HG03103 (cell line): ENCODE measurements around the gene BFSP1.

ENCODE experiments used
- ATAC-seq: cut with Tn5 transposase; IDR thresholded peaks from one replicate; pipeline ENCODE4 v1.9.1; 2021; ENCODE audit warnings: low read depth; ENCODE audit not compliant: unreplicated experiment

Gene BFSP1

GRCh38 chr20:17558154-17558940 is 27.2 kb upstream of the BFSP1 start:
- no peak for ATAC-seq

- ATAC-seq = no peak
These were observed 26.5 kb upstream of the BFSP1 start for GRCh38 chr20:17557675-17558006.

DNA sequence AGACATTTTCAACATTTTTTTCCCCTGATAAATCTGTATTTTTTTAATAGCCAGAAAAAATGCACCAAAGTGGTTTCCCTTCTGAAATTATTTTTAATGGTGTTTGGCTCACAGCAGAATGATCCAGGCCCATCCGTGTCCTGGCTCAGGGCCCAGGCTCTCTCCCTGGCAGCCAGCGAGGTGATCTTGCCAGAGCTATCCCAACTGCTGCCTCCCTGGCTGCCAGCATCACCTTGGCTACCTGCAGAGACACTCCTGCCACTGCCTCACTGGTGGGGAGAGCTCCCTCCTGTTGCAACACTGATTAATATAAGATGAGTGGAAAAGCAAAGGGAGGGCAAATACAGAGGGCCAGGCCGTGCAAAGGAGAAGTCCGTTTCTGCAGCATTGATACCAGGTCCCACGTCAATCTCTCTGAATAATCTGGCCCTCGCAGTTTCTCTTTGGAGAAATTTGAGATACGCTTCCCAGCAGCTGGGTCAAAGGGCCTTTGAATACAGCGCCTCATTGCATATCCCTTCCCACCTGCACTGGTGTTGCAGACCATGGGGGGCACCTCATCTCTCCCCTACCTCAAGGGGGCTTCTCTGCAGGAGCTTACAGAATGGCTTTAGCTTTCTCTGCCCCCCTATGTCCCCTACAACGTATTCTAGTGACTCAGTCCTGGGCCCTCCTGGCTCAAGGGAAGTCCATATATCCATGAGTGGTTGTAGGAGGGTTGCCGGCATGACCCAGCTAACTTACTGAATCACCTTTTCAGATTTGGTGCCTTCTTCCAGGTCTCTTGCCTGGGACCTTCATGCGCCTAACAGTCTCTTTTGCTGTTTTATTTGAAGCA is 25.9 kb upstream of the BFSP1 start:
- no peak for ATAC-seq

GRCh38 chr20:17555106-17555505 is 23.9 kb upstream of the BFSP1 start:
- no peak for ATAC-seq

GRCh38 chr20:17549131-17549530 is 18.0 kb upstream of the BFSP1 start:
- no peak for ATAC-seq

DNA sequence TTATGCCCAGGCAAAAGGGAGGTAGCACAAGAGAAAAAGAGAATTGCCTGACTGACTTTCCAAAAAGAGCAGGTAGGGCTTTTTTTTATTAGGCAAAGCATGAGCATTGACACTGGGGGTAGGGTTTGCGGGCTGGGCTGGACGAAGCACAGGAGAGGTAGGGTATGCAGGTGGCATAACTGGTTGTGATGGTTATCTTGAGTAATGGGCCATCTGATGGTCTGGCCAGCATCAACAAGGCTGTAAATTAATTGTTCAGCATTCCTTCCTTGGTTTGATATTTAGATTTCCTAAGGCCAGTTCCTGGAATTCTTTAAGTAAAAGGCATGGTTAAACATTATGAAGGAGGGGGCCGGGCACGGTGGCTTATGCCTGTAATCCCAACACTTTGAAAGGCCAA is 13.9 kb upstream of the BFSP1 start:
- no peak for ATAC-seq

GRCh38 chr20:17543531-17544131 is 12.5 kb upstream of the BFSP1 start:
- no peak for ATAC-seq

DNA sequence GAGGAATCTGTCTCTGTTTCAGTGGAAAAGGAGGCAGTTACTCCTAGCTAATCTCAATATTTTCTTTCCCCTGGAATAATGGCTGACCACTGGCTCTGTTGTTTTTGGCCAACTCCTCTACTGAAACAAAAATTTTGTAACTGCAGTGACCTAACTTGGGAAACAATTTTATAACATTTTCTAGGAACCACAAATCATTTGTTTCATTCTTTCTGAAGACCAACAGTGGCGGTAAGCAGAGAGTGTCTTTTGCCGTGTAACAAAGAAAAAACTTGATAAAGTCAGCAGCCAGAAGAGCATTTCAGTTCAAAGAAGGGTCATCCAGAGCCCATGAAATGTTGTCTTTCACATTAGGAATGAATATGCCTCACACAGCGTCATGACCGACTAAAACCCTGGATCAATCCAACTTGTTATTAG is 11.8 kb upstream of the BFSP1 start:
- ATAC-seq = no peak

DNA sequence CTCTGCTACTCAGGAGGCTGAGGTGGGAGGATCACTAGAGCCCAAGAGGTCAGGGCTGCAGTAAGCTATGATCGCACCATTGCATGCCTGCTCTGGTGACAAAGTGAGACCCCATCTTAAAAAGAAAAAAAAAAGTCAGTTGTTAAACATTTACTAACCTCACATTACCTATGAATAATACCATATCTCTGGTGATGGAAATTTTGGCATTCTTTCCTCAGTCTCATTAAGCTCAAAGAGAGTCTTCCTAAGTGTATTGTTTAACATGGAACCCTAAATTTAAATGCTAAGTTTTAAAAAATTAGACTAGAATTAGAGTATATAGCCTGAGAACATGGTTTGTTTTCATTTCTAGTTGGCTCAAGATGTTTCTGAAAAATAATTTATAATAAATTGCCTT is 11.3 kb upstream of the BFSP1 start:
- ATAC-seq = no peak

DNA sequence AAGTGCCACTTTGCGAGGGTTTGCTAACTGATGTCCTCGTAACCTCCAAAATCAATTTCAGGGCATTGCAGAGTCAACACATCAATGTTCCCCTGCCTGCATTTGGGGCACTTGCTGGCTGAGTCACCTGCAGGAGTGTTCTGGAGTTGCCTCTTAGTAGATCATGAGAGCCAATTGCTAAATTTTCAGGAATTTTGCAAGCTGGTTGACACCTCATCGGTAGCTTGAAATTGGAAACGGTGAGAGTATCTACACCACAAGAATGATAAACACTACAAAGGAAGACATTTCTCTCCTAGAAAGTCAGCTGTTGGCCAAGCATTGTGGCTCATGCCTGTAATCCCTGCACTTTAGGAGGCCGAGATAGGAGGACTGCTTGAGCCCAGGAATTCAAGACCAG is 10.8 kb upstream of the BFSP1 start:
- ATAC-seq = no peak

GRCh38 chr20:17541596-17541995 is 10.4 kb upstream of the BFSP1 start:
- no peak for ATAC-seq

- ATAC-seq = peak; percentile 73
These were observed 7.5 kb upstream of the BFSP1 start for GRCh38 chr20:17538517-17539170.

- no peak for ATAC-seq
These were observed 6.8 kb upstream of the BFSP1 start for GRCh38 chr20:17537959-17538358.

DNA sequence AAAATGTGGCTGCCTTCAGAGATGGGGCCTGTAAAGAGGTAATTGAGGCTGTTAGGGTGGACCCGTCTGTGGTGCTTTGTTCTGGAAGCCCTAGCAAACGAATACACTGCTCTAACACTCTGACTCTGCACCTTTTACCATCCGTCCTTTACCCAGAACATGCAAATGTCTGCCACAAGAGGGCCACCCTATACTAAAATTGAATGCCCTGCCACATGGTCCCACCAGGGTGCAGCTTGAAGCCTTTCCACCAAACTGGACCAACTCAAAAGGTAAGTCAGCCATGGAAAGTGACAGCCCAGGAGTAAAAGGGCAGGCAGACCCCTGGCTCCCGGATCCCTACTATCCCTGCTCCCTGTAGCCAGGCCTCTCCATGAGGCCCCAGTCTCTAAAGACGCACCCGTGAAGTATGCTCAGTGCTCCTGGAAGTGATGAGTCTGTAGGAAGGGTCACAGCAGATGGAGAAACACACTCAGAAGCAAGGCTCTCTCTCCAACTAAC is 5.8 kb upstream of the BFSP1 start:
- ATAC-seq = peak; percentile 76

DNA sequence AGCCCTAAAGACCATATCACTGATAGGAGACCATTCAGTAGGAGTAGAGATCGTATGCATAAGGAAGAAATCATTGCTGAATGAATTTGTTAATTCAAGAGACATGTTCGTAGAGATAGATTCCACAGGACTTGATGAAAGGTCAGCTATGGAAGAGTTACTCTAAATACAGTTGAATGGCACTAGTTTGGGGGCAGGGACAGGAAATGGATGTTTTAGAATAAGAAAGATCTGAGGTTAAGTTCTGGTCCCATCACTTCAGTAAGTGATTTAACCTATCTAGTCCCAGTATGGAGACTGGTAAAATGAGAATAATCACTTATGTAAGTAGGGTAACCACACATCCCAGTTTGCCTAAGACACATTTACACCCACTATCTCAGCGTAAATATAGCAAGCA is 2.9 kb upstream of the BFSP1 start:
- no peak for ATAC-seq

DNA sequence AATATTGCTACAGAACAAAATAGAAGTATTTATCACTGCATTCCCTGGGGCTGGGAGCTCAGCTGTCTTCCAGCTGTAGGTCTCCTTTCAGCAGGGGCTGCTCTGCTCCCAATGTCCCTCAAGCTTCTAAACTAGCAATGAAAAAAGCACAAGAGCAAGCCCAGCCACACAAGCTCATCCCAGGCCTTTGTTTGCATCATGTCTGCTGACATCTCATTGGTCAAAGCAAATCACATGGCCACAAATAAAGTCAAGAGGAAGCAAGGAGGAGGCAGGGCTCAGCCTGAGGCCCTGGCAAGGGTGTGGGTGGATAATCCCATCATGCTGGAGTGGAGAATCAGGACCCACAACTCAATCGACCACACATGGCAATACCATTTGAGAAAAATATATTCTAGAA is 2.2 kb upstream of the BFSP1 start:
- no peak for ATAC-seq

DNA sequence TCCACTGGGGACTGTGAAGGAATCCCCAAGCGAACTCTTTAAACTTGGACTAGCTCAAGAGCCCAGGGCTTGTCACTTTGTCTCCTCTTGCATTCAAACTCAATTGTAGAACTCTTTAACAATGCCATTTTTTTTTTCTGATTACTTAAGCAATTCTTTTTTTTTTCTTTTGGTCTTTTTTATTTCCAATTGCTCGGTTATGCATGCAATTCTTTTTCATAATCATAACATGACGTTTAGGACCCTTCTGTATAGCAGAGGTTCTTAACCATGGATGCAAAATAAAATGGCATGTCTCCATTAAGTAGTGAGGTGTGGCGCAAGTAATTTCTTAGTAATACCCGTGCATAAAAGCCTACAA is 466 bp upstream of the BFSP1 start:
- ATAC-seq = no peak

GRCh38 chr20:17530153-17530552 is 1.0 kb downstream of the BFSP1 start:
- ATAC-seq = no peak

GRCh38 chr20:17529586-17529985 is 1.6 kb downstream of the BFSP1 start:
- ATAC-seq = no peak

- no peak for ATAC-seq
These were observed 5.5 kb downstream of the BFSP1 start for GRCh38 chr20:17525650-17526049.

DNA sequence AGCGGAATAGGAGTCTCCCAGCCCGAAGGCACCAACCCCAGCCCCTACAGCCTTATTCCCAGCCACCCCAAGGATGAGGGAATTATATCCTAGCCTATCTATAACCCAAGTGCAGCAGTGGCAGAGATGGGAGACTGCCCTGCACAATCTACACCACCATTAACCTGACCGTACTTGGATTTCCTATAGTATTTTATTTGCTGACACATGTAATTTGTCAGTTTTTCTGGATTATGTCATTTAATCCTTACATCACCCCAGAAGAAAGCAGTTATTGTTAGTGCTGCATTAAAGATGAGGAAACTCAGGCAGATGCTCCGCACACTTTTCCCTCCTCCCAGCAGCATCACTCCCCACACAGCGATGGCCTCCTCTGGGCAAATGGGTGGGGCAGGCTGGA is 6.0 kb downstream of the BFSP1 start:
- ATAC-seq = no peak
